RPMI8226 (cell line): ENCODE results near the gene PRKG1.
"Not testable (repeated sequence)": the region's sequence is repeated elsewhere in the genome, so short reads cannot be mapped to it uniquely, and the experiment has no call there.

ENCODE experiments used
- DNase-seq: peaks from one replicate; pipeline ENCODE4 v3.0.0-alpha.2; 2015

PRKG1 gene

GRCh38 chr10:51528527-51528926 lies 454.2 kb downstream of the PRKG1 start:
- no peak for DNase-seq

GRCh38 chr10:51530541-51530940 lies 456.3 kb downstream of the PRKG1 start:
- DNase-seq, result no peak

GRCh38 chr10:51532044-51532443 lies 457.8 kb downstream of the PRKG1 start:
- no peak for DNase-seq

- DNase-seq, result no peak
Observed at GRCh38 chr10:51542853-51543252, 468.6 kb downstream of the PRKG1 start.

GRCh38 chr10:51544933-51545332 lies 470.6 kb downstream of the PRKG1 start:
- no peak for DNase-seq

- no peak for DNase-seq
Observed at GRCh38 chr10:51547941-51548340, 473.7 kb downstream of the PRKG1 start.

- no peak for DNase-seq
Observed at GRCh38 chr10:51552879-51553278, 478.6 kb downstream of the PRKG1 start.

- no peak for DNase-seq
Observed at GRCh38 chr10:51564896-51565510, 490.7 kb downstream of the PRKG1 start.

- DNase-seq, result no peak
Observed at GRCh38 chr10:51567271-51567670, 493.0 kb downstream of the PRKG1 start.

GRCh38 chr10:51569467-51569866 lies 495.2 kb downstream of the PRKG1 start:
- DNase-seq, result no peak

- DNase-seq, result no peak
Observed at GRCh38 chr10:51574248-51575048, 500.2 kb downstream of the PRKG1 start.

- not testable (repeated sequence) for DNase-seq
Observed at GRCh38 chr10:51581196-51581595, 506.9 kb downstream of the PRKG1 start.

- no peak for DNase-seq
Observed at GRCh38 chr10:51583976-51584375, 509.7 kb downstream of the PRKG1 start.

- DNase-seq, result no peak
Observed at GRCh38 chr10:51585742-51586141, 511.5 kb downstream of the PRKG1 start.

- DNase-seq, result no peak
Observed at GRCh38 chr10:51588984-51589383, 514.7 kb downstream of the PRKG1 start.

- DNase-seq, result no peak
Observed at GRCh38 chr10:51590818-51591217, 516.5 kb downstream of the PRKG1 start.

- DNase-seq, result no peak
Observed at GRCh38 chr10:51596695-51597094, 522.4 kb downstream of the PRKG1 start.

- no peak for DNase-seq
Observed at GRCh38 chr10:51599647-51600046, 525.4 kb downstream of the PRKG1 start.

- no peak for DNase-seq
Observed at GRCh38 chr10:51602326-51602725, 528.0 kb downstream of the PRKG1 start.

- DNase-seq, result no peak
Observed at GRCh38 chr10:51604579-51604978, 530.3 kb downstream of the PRKG1 start.

GRCh38 chr10:51606825-51607462 lies 532.7 kb downstream of the PRKG1 start:
- no peak for DNase-seq

GRCh38 chr10:51607463-51607835 lies 533.2 kb downstream of the PRKG1 start:
- no peak for DNase-seq

- DNase-seq, result no peak
Observed at GRCh38 chr10:51608211-51608610, 533.9 kb downstream of the PRKG1 start.

- DNase-seq, result no peak
Observed at GRCh38 chr10:51615764-51616298, 541.5 kb downstream of the PRKG1 start.
